SK-N-SH treated with all-trans-retinoic acid at 6 μM for 48 hours (cell line): ENCODE measurements around the gene PASD1.

Source experiments
- ESRRG ChIP-seq: fragments of 250-450 bp; sonication (Bioruptor Pico); IDR thresholded peaks from 2 replicates; pipeline ENCODE4 v1.6.1; 2021; ENCODE audit warnings: mild to moderate bottlenecking
- OSR1 ChIP-seq: fragments of 250-450 bp; sonication (Bioruptor Pico); IDR thresholded peaks from 2 replicates; pipeline ENCODE4 v1.8.0; 2022; ENCODE audit warnings: moderate library complexity, mild to moderate bottlenecking, inconsistent platforms
- RARB ChIP-seq: fragments of 250-450 bp; sonication (Bioruptor Pico); IDR thresholded peaks from 2 replicates; pipeline ENCODE4 v1.8.0; 2021; ENCODE audit warnings: mild to moderate bottlenecking, moderate library complexity
- TCF4 ChIP-seq: fragments of 250-450 bp; sonication (Bioruptor Pico); IDR thresholded peaks from 2 replicates; pipeline ENCODE4 v1.8.0; 2021; ENCODE audit warnings: mild to moderate bottlenecking, moderate library complexity, borderline replicate concordance
- ZC3H10 ChIP-seq: fragments of 250-450 bp; sonication (Bioruptor Pico); IDR thresholded peaks from 2 replicates; pipeline ENCODE4 v1.5.1; 2021; ENCODE audit warnings: mild to moderate bottlenecking, moderate library complexity
- ZFP3 ChIP-seq: fragments of 250-450 bp; sonication (Bioruptor Pico); IDR thresholded peaks from 2 replicates; pipeline ENCODE4 v1.5.0; 2020; ENCODE audit warnings: mild to moderate bottlenecking, moderate library complexity
- ZFP30 ChIP-seq: fragments of 450-650 bp; formaldehyde crosslinking; IDR thresholded peaks from 2 replicates; pipeline ENCODE4 v1.5.0; 2022; ENCODE audit warnings: mild to moderate bottlenecking, moderate library complexity
- TF ChIP-seq, protein P1 (sequence below): fragments of 250-450 bp; sonication (Bioruptor Pico); IDR thresholded peaks from 2 replicates; pipeline ENCODE4 v1.8.0; 2020; ENCODE audit warnings: mild to moderate bottlenecking, moderate library complexity, borderline replicate concordance

- no peak for TF ChIP-seq TCF4 (CRISPR knock-in tag)
- no peak for TF ChIP-seq RARB (CRISPR knock-in tag)
- no peak for TF ChIP-seq ESRRG (CRISPR knock-in tag)
- no peak for TF ChIP-seq OSR1 (CRISPR knock-in tag)
- TF ChIP-seq ZC3H10, result no peak
- no peak for TF ChIP-seq ZFP30
- no peak for TF ChIP-seq ZFP3 (CRISPR knock-in tag)
- TF ChIP-seq, protein P1, sequence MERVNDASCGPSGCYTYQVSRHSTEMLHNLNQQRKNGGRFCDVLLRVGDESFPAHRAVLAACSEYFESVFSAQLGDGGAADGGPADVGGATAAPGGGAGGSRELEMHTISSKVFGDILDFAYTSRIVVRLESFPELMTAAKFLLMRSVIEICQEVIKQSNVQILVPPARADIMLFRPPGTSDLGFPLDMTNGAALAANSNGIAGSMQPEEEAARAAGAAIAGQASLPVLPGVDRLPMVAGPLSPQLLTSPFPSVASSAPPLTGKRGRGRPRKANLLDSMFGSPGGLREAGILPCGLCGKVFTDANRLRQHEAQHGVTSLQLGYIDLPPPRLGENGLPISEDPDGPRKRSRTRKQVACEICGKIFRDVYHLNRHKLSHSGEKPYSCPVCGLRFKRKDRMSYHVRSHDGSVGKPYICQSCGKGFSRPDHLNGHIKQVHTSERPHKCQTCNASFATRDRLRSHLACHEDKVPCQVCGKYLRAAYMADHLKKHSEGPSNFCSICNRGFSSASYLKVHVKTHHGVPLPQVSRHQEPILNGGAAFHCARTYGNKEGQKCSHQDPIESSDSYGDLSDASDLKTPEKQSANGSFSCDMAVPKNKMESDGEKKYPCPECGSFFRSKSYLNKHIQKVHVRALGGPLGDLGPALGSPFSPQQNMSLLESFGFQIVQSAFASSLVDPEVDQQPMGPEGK, result no peak
Observed at GRCh38 chrX:151516538-151517187, 46.8 kb upstream of the PASD1 start.
